ENCODE data around the gene WDR5.

The WDR5 gene

GRCh38 chr9:134159566-134160245 lies 23.8 kb downstream of the WDR5 start:
- no peak for DNase-seq

GRCh38 chr9:134161647-134162046 lies 25.8 kb downstream of the WDR5 start:
- no peak for DNase-seq

DNA sequence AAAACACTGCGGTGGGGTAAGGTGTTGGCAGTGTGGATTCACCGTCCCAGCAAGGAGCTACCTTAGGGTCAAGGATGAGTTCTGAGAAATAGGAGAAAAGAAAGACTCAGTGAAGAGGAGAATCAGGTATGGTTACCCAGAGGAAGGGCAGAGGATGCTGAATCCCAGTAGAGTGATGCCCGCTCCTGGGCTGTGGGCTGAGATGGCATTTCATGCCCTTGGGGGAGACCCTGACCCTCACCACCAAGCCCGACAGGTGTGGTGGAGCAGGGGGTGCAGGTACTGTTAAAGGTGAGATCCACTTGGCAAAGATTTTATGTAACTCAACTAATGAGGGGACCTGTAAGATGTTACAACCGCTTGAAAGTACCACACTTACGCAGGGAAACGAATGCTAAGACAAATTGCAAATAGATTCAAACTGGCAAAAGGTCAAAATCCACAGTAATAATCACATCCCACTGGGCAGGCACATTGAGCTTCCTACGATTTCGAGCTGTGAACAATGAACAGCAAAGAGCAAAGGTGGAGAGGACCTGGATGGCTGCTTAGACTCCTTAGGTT lies 26.4 kb downstream of the WDR5 start:
- no peak for DNase-seq

DNA sequence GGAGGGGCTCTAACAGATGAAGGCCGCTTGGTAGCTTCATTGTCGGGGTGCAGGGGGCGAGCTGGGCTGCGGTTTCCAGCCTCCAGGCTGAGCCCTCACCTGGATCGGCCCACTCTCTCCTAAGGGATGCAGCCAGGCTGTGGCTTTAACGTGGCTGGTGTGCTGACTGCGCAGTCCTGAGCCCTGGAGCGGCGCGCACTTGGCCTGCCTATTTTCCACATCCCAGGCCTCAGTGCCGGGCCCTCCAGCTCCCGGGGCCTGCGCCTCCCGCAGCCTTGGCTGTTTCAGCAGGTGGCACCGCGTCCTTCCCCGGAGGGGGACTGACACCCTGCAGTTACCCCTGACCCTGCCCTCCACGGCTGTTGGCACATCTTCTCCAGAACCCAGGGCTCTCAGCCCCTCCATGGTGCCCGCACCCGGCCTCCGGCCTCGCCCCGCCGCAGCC lies 27.1 kb downstream of the WDR5 start:
- no peak for DNase-seq

DNA sequence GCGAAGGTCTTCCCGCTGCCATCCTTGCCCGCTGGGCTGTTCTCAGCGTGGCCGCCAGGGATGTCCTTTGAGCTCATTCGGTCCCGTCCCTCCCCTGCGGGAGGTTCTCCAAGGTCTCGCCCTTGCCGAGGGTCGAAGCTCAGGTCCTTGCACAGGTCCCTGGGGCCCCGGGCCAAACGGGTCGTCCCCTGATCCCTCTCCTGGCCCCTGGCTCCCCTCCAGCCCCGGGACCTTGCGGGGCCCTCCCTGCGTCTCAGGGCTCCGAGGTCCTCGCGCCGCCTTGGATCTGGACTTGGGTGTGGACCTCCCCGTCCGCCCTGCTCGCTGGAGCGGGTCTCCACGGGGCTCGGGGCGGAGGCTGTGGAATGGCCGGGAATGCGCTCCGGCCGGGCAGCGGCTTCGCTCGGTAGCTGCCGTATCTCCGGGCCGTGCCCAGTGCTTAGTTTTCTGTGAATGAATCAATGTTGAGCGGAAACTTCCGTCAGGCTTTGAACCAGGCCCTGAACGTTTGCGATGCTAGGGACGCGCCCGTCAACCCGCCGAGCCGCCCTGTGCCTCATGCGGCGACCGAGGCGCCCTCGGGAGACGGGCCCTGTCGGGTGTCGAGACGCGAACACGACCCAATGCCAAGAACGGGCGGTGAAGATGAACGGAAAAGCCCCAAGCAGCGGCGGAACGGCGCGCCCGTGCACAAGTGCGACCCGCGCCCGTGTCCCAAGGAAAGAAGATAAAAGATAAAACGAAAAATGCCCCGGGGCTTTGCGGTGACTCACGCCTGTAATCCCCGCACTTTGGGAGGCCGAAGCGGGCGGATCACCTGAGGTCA lies 27.7 kb downstream of the WDR5 start:
- DNase-seq, result no peak

GRCh38 chr9:134164879-134165278 lies 29.0 kb downstream of the WDR5 start:
- DNase-seq, result no peak

GRCh38 chr9:134165357-134166315 lies 29.8 kb downstream of the WDR5 start:
- no peak for DNase-seq

- DNase-seq, result no peak
Measured at GRCh38 chr9:134166374-134166773, 30.5 kb downstream of the WDR5 start.

GRCh38 chr9:134167530-134167931 lies 31.6 kb downstream of the WDR5 start:
- DNase-seq, result no peak

GRCh38 chr9:134168757-134169550 lies 33.1 kb downstream of the WDR5 start:
- no peak for DNase-seq

- DNase-seq, result no peak
Measured at GRCh38 chr9:134169724-134170401, 34.0 kb downstream of the WDR5 start.

- DNase-seq, result no peak
Measured at GRCh38 chr9:134170532-134171315, 34.8 kb downstream of the WDR5 start.

GRCh38 chr9:134171316-134172197 lies 35.7 kb downstream of the WDR5 start:
- no peak for DNase-seq

DNA sequence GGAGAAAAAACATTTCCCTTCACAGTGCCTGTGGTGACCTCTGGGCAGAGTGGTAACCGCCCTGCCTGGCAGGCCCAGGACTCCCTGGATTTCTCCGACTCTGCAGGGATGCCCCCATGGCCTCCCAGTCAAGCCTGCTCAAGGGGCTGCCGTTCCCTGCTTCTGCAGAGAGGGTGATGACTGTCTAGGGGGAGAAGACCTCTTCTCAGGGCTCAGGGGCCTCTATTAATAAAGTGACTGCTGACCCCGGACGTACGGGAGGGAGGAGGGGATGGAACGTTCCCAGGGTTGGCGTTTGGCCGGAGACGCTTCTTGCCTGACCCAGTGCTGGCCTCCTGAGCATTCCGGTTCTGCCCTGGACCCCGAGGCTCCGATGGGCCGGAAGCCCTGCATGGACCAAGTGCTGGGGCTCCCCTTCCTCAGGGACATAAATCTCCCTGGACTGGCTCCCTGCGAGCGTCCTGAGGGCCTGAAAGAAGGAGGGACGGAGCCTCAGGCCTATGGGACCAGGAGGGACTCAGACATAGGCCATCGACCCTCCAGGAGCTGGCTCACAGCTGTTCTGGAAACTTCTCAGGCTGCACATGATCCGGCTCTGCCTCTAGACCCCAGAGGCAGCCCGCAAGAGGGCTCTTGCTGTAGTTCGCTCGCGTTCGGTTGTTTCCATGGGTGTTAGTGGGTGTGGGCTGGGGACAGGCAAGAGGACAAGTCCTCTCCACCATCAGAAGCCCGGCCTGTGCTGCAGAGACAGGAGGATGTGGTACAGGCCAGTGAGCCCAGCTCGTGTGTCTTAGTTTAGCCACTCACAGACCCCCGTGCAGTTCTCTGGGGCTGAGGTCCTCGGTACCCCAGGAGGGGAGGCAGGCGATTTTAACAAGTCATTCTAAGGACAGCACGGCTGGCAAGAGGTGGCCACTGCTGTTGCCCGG lies 36.6 kb downstream of the WDR5 start:
- DNase-seq, result no peak

DNA sequence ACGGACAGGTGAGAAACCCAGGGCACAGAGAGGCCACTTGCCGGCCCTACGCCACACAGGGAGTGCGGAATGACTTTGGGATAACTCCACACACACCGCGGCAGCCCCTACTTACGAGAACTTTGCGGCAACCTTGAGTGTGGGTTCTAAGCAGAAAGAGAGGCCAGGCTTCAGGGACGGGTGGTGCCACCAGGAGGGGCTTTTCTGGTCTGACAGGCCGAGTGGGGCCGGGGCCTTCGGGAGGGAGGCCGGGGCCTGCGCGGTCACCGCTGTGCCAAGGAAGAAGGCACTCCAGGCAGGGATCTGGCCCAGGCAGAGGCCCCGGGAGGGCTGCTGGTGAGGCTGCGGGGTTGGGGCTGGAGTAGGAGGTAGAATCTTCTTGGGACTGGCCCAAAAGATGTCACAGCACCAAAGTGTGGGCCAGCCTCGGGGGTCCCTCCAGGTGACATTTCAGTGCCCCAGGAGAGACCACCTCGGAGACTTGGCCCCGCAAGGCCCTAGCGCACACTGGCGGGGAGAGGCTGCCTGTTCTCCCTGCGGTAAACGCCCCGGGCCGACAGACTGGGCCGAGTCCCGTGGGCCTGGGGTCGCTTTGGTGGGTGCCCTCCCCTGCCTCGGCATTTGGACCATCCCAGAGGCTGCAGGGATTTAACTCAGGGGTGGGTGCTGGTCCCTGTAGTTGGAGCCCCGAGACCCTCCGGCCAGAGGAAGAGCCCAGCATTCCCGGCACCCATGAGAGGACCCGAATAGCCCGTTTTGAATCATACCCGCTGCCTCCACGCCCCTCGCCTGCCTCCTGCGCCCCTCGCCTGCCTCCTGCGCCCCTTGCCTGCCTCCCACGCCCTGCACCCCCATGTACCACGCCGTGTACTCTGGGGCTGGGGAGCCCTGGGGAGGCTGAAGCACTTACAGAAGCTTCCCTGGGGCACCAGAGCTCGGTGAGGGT lies 37.5 kb downstream of the WDR5 start:
- no peak for DNase-seq

DNA sequence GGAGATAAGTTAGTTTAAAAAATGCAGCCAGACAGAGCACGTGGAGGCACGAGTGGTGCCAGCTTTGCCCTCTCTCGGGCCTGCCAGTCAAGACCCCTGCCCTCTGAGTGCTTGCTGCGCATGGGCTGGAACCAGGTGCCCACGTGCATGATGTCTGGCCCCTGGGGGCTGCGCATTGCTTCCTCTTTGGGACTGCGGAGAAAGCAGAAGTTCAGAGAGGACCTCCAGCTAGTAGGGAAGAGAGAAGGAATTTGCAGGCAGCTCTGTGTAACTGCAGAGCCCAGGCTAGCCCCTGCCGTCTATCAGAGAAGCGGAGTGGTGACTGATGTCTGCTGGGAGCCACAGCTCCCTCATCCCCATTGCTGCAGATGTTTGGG lies 38.2 kb downstream of the WDR5 start:
- no peak for DNase-seq

Measured in cortex of kidney (tissue), 1 donor.